Measurements from ENCODE around the gene DDHD1.

DNA sequence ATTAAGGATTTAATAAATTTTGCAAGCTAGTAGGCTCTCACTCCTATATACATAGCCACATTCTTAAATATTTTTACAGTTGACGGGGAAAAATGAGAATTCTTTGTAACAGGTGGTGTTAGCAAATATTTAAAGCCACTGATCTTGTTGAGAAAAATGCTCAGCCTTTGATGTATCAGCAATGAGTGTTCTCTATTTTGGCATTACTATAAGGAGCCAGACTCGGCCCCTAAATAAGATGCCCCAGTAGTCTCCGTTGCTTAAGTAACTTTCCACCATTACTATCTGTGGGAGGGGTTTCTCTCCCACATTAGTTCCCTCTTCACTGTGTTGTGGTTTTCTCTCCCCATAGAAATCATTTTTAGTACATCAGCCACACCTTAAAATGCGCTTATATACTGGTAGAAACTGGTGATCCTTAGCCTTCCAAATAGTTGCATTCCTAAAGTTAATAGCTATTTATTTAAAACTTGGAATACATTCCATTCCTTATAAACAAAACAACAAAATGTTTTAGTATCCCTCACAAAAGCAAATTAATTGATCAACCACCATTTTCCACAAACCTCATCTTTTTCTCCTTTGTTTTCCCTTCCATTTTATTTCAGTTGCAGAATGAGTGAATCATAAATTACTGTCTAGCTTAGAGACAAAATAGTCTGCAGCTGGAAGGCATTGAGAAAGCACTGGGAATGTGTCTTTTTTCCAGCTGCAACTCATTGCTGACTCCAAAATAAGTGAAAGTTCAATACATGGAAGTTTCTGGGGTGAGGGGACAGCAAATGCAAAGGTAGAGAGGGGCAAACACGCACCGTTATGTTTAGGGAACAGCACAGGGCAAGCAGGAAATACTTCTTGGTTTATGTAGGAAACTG lies 117.5 kb downstream of the DDHD1 start:
- TF ChIP-seq POLR2A (IDR thresholded peaks at IDR 0.05) (no peak), POLR2AphosphoS5 (IDR thresholded peaks at IDR 0.05) (no peak)

Measured in prostate gland (tissue), 1 donor.